H9 (cell line): Measurements from ENCODE around the gene DSE. TPM values are rescaled to one million over a fixed set of nuclear protein-coding genes. Genes with fewer than 3 reads are reported as not detected.

Source experiments
- DNase-seq: peaks from one replicate; pipeline ENCODE4 v3.0.0-alpha.2; 2017
- H2AFZ ChIP-seq: one replicate; pipeline ENCODE4 v1.6.1; 2013; ENCODE audit warnings: mild to moderate bottlenecking, low read length, control low read depth, moderate library complexity
- H2AK5ac ChIP-seq: 2 replicates; pipeline ENCODE4 v1.6.1; 2013; ENCODE audit warnings: low read length, control low read depth, mixed read lengths; ENCODE audit not compliant: insufficient read length
- H2BK120ac ChIP-seq: one replicate; pipeline ENCODE4 v1.6.1; 2013; ENCODE audit warnings: low read depth, mild to moderate bottlenecking, low read length, control low read depth, inconsistent platforms; ENCODE audit not compliant: poor library complexity, severe bottlenecking
- H2BK12ac ChIP-seq: 2 replicates; pipeline ENCODE4 v1.6.1; 2013; ENCODE audit warnings: low read length, control low read depth, mixed read lengths, low read depth; ENCODE audit not compliant: insufficient read length
- H2BK15ac ChIP-seq: 2 replicates; pipeline ENCODE4 v1.6.1; 2013; ENCODE audit warnings: low read depth, low read length, control low read depth
- H2BK20ac ChIP-seq: one replicate; pipeline ENCODE4 v1.6.1; 2013; ENCODE audit warnings: low read depth, mild to moderate bottlenecking, low read length, control low read depth, inconsistent platforms; ENCODE audit not compliant: poor library complexity, severe bottlenecking
- H2BK5ac ChIP-seq: 2 replicates; pipeline ENCODE4 v1.6.1; 2013; ENCODE audit warnings: low read length, control low read depth, mixed read lengths; ENCODE audit not compliant: insufficient read length
- H3K14ac ChIP-seq: 2 replicates; pipeline ENCODE4 v1.6.1; 2013; ENCODE audit warnings: low read length, control low read depth; ENCODE audit not compliant: insufficient read depth
- H3K18ac ChIP-seq: 2 replicates; pipeline ENCODE4 v1.6.1; 2013; ENCODE audit warnings: low read depth, mild to moderate bottlenecking, mixed read lengths, low read length, control low read depth; ENCODE audit not compliant: insufficient read length
- H3K23ac ChIP-seq: 2 replicates; pipeline ENCODE4 v1.6.1; 2013; ENCODE audit warnings: low read length, control low read depth, mixed read lengths, low read depth; ENCODE audit not compliant: insufficient read length
- H3K23me2 ChIP-seq: 2 replicates; pipeline ENCODE4 v1.6.1; 2013; ENCODE audit warnings: low read depth, mild to moderate bottlenecking, mixed read lengths, low read length, control low read depth; ENCODE audit not compliant: insufficient read length, poor library complexity, severe bottlenecking
- H3K27ac ChIP-seq: 2 replicates; pipeline ENCODE4 v1.5.1; 2013; ENCODE audit warnings: low read length, control low read depth, mixed read lengths, low read depth; ENCODE audit not compliant: insufficient read length
- H3K27me3 ChIP-seq: 2 replicates; pipeline ENCODE4 v1.6.1; 2013; ENCODE audit warnings: low read length, control low read depth, inconsistent platforms; ENCODE audit not compliant: insufficient read depth
- H3K4ac ChIP-seq: 2 replicates; pipeline ENCODE4 v1.6.1; 2013; ENCODE audit warnings: low read depth, mild to moderate bottlenecking, control low read depth, inconsistent platforms, low read length, moderate library complexity
- H3K4me1 ChIP-seq: 2 replicates; pipeline ENCODE4 v1.6.1; 2013; ENCODE audit warnings: low read length, control low read depth, inconsistent platforms; ENCODE audit not compliant: insufficient read depth
- H3K4me2 ChIP-seq: 2 replicates; pipeline ENCODE4 v1.6.1; 2013; ENCODE audit warnings: low read length, control low read depth, mixed read lengths; ENCODE audit not compliant: insufficient read length, insufficient read depth
- H3K56ac ChIP-seq: 2 replicates; pipeline ENCODE4 v1.6.1; 2013; ENCODE audit warnings: low read depth, mild to moderate bottlenecking, mixed read lengths, low read length, control low read depth; ENCODE audit not compliant: insufficient read length
- H3K79me1 ChIP-seq: 2 replicates; pipeline ENCODE4 v1.6.1; 2013; ENCODE audit warnings: low read depth, mild to moderate bottlenecking, moderate library complexity, low read length, control low read depth, inconsistent platforms; ENCODE audit not compliant: insufficient read depth, poor library complexity, severe bottlenecking
- H3K79me2 ChIP-seq: 2 replicates; pipeline ENCODE4 v1.6.1; 2013; ENCODE audit warnings: low read length, control low read depth, inconsistent platforms; ENCODE audit not compliant: insufficient read depth
- H3K9ac ChIP-seq: 2 replicates; pipeline ENCODE4 v1.6.1; 2013; ENCODE audit warnings: low read length, control low read depth, mixed read lengths; ENCODE audit not compliant: insufficient read length; ENCODE audit errors: extremely low read depth
- H3K9me3 ChIP-seq: one replicate; pipeline ENCODE4 v1.6.1; 2013; ENCODE audit warnings: low read depth, low read length, inconsistent platforms; ENCODE audit not compliant: control insufficient read depth
- H3T11ph ChIP-seq: one replicate; pipeline ENCODE4 v1.6.1; 2013; ENCODE audit warnings: mild to moderate bottlenecking, low read length, control low read depth, inconsistent platforms
- H4K20me1 ChIP-seq: one replicate; pipeline ENCODE4 v1.6.1; 2013; ENCODE audit not compliant: control insufficient read depth, insufficient read length, insufficient read depth
- H4K5ac ChIP-seq: 2 replicates; pipeline ENCODE4 v1.6.1; 2013; ENCODE audit warnings: low read depth, mild to moderate bottlenecking, mixed read lengths, low read length, control low read depth; ENCODE audit not compliant: insufficient read length
- H4K8ac ChIP-seq: replicated peaks from 2 replicates; pipeline ENCODE4 v1.6.1; 2013; ENCODE audit warnings: low read length, control low read depth, mixed read lengths, low read depth; ENCODE audit not compliant: insufficient read length
- H4K91ac ChIP-seq: 2 replicates; pipeline ENCODE4 v1.6.1; 2013; ENCODE audit warnings: low read depth, mild to moderate bottlenecking, moderate library complexity, mixed read lengths, low read length, control low read depth; ENCODE audit not compliant: insufficient read length
- H3K27ac Mint-ChIP-seq, 3 experiments: 2 replicates in 2 of 3; 3 replicates in 1 of 3; pipeline ENCODE4 v1.8.0; 2020 to 2021; ENCODE audit warnings: mixed read lengths in 3 of 3, mild to moderate bottlenecking in 1 of 3, moderate library complexity in 1 of 3
- H3K27me3 Mint-ChIP-seq: 2 replicates; pipeline ENCODE4 v1.8.0; 2021; ENCODE audit warnings: low read depth, mild to moderate bottlenecking, moderate library complexity, mixed read lengths
- H3K36me3 Mint-ChIP-seq, 3 experiments: 2 replicates in 2 of 3; 3 replicates in 1 of 3; pipeline ENCODE4 v1.8.0; 2020 to 2021; ENCODE audit warnings: low read depth in 3 of 3, mixed read lengths in 3 of 3; ENCODE audit not compliant: insufficient read depth in 1 of 3
- H3K4me1 Mint-ChIP-seq, 2 experiments: 2 replicates each; pipeline ENCODE4 v1.8.0; 2020; ENCODE audit warnings: mixed read lengths in 2 of 2
- H3K4me3 Mint-ChIP-seq, 2 experiments: 2 replicates in 1 of 2; 3 replicates in 1 of 2; pipeline ENCODE4 v1.8.0; 2020 to 2021; ENCODE audit warnings: mild to moderate bottlenecking in 2 of 2, mixed read lengths in 2 of 2, moderate library complexity in 1 of 2
- H3K9me3 Mint-ChIP-seq, 2 experiments: 2 replicates in 1 of 2; 3 replicates in 1 of 2; pipeline ENCODE4 v1.8.0; 2020; ENCODE audit warnings: mild to moderate bottlenecking in 2 of 2, mixed read lengths in 2 of 2, moderate library complexity in 1 of 2
- CTCF ChIP-seq: fragments of 200-600 bp; sonication (generic); conservative IDR thresholded peaks from 3 replicates; pipeline ENCODE4 v1.8.0; 2021; ENCODE audit warnings: antibody characterized with exemption, mild to moderate bottlenecking
- WGBS: extraction: QIAGEN DNeasy Blood & Tissue Kit; methylation state at CpG from one replicate; pipeline ENCODE4 v1.1.7; 2013; ENCODE audit warnings: missing lambda C conversion rate, low lambda C conversion rate, mixed read lengths; ENCODE audit not compliant: insufficient read length; ENCODE audit errors: extremely low coverage; 5-methylcytosine and 5-hydroxymethylcytosine counted together
- total RNA-seq: library from RNA; stranded (reverse); gene quantifications from 2 replicates; pipeline ENCODE4 v1.2.1, GENCODE V29; 2021

Gene DSE
- total RNA-seq, 1 experiment from 2014 or later: 45.6 TPM

- no peaks in the 10 kb centered on the region for H4K20me1 ChIP-seq
Measured at GRCh38 chr6:116456927-116457326, 86.2 kb downstream of the DSE start.

More at GRCh38 chr6:116456927-116457326, 86.2 kb downstream of the DSE start:
- Histone ChIP-seq H3K4me1 (no peaks in the 10 kb centered on the region), H3K9me3 (no peaks in the 10 kb centered on the region), H3K4ac (no peak overlapping the region), H3K23me2 (peaks cover 2% of the 10 kb centered on the region), H2AK5ac (no peak overlapping the region), H2BK15ac (no peak overlapping the region), H3K18ac (no peak overlapping the region), H3K4me2 (no peak overlapping the region), H2AFZ (no peak overlapping the region), H2BK120ac (no peak overlapping the region), H2BK20ac (no peak overlapping the region), H3K23ac (no peak overlapping the region), H3K79me2 (no peaks in the 10 kb centered on the region), H2BK12ac (no peak overlapping the region), H3T11ph (no peak overlapping the region), H4K91ac (no peak overlapping the region), H4K5ac (no peak overlapping the region), H3K14ac (no peak overlapping the region), H3K27me3 (peaks cover 7% of the 10 kb centered on the region; the same call in 1 of the 2 replicates), H3K27ac (no peak overlapping the region), H4K8ac (no peak overlapping the region), H3K9ac (no peak overlapping the region), H2BK5ac (no peak overlapping the region), H3K56ac (no peak overlapping the region), H3K79me1 (no peaks in the 10 kb centered on the region)
- no peak for DNase-seq
- H3K4me1 Mint-ChIP-seq: 0 out of 4 replicates have a peak, but pooled peaks cover 0 to 4% of the 10 kb centered on the region in 2 experiments
- no peak for TF ChIP-seq CTCF
- no peaks in the 10 kb centered on the region for H3K36me3 Mint-ChIP-seq
- no peak overlapping the region; a peak in 1 of 7 replicates for H3K27ac Mint-ChIP-seq
- H3K9me3 Mint-ChIP-seq: no peaks in the 10 kb centered on the region
- H3K4me3 Mint-ChIP-seq: no peak overlapping the region
- no CpG with 5 or more reads among the region's 2 CpGs for WGBS
- H3K27me3 Mint-ChIP-seq: peaks cover 44% of the 10 kb centered on the region
